Immature natural killer cell (primary cell): Measurements from ENCODE around the gene RBMS1. TPM values are rescaled to one million over a fixed set of nuclear protein-coding genes. Genes with fewer than 3 reads are reported as not detected.

ENCODE experiments used
- DNase-seq, 3 donors: peaks; one replicate each; pipeline ENCODE4 v3.0.0; 2022; ENCODE audit warnings: mixed read lengths in 1 of 3
- H3K27ac Mint-ChIP-seq, 6 donors: one replicate each; pipeline ENCODE4 v1.8.0; 2020; ENCODE audit warnings: mixed read lengths in 6 of 6, mild to moderate bottlenecking in 5 of 6, inconsistent platforms in 4 of 6, moderate library complexity in 3 of 6
- H3K27me3 Mint-ChIP-seq, 3 donors: one replicate each; pipeline ENCODE4 v1.8.0; 2020 to 2021; ENCODE audit warnings: low read depth in 3 of 3, mild to moderate bottlenecking in 3 of 3, mixed read lengths in 3 of 3, moderate library complexity in 3 of 3, inconsistent platforms in 1 of 3
- H3K36me3 Mint-ChIP-seq, 3 donors: one replicate each; pipeline ENCODE4 v1.8.0; 2020; ENCODE audit warnings: mixed read lengths in 3 of 3, inconsistent platforms in 2 of 3, mild to moderate bottlenecking in 2 of 3
- H3K4me1 Mint-ChIP-seq, 2 donors: one replicate each; pipeline ENCODE4 v1.8.0; 2020; ENCODE audit warnings: inconsistent platforms in 2 of 2, mild to moderate bottlenecking in 2 of 2, mixed read lengths in 2 of 2, moderate library complexity in 1 of 2
- H3K4me3 Mint-ChIP-seq, 5 donors: one replicate each; pipeline ENCODE4 v1.8.0; 2020; ENCODE audit warnings: mild to moderate bottlenecking in 5 of 5, mixed read lengths in 5 of 5, inconsistent platforms in 3 of 5, moderate library complexity in 3 of 5
- H3K9me3 Mint-ChIP-seq, 6 donors: one replicate each; pipeline ENCODE4 v1.8.0; 2020; ENCODE audit warnings: mild to moderate bottlenecking in 6 of 6, mixed read lengths in 6 of 6, inconsistent platforms in 4 of 6, moderate library complexity in 3 of 6
- polyA plus RNA-seq, 3 donors: library from polyadenylated mRNA; unstranded; fragments of 300-500 nt; fragmentation: Illumina TruSeq; gene quantifications; one replicate each; pipeline ENCODE4 v1.2.3, GENCODE V29; 2021

The RBMS1 gene
- polyA plus RNA-seq, 3 donors from 2014 or later = 80.0 to 172 (median 81.9) TPM

DNA sequence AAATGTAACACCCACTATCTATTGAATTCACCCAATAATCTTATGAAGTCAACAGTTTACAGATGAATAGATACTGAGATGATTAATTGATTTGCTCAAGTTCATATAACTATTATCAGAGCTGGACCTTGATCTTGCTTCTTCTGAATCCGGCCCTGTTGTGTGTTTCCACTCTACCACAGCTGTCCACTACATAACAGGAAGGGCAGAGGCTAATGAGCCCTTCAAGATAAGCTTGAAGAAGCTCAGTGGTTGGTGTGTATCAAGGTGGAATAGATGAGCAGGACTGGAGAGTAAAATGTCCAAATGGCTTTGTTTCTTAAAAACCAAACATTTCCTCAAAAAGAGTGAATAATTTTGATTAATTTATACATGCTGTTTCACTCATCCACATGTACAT lies 237.1 kb downstream of the RBMS1 start:
- Mint-ChIP-seq H3K4me1 (no peaks in the 10 kb centered on the region), H3K27me3 (peaks cover 0 to 4% (median 0%) of the 10 kb centered on the region in 3 donors), H3K9me3 (no peaks in the 10 kb centered on the region), H3K27ac (no peak overlapping the region), H3K4me3 (no peak overlapping the region), H3K36me3 (peaks cover 0 to under 1% (median 0%) of the 10 kb centered on the region in 3 donors)
- no peak for DNase-seq

DNA sequence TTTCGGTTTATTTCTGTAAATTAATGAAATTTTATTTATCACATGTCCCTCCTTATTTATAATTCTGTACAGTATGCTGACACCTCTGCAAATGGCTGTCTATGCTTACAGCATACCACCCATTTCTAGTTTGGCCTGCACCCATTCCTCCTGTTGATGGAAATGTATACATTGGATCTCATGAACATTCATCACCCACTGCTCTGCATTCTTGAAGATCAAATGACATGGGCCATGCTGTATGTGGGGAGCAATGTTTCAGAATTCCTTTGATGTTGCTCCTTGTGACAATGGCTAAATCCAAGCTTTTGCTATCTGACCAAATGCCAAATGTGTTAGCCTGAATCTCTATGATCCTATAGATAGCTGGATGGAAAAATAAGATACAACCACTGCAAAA lies 238.2 kb downstream of the RBMS1 start:
- no peak overlapping the region for H3K27ac Mint-ChIP-seq
- H3K27me3 Mint-ChIP-seq = peaks cover 0 to 4% (median 1%) of the 10 kb centered on the region in 3 donors
- DNase-seq = no peak
- H3K36me3 Mint-ChIP-seq = no peaks in the 10 kb centered on the region
- H3K4me1 Mint-ChIP-seq = no peaks in the 10 kb centered on the region
- no peaks in the 10 kb centered on the region for H3K9me3 Mint-ChIP-seq
- no peak overlapping the region for H3K4me3 Mint-ChIP-seq

DNA sequence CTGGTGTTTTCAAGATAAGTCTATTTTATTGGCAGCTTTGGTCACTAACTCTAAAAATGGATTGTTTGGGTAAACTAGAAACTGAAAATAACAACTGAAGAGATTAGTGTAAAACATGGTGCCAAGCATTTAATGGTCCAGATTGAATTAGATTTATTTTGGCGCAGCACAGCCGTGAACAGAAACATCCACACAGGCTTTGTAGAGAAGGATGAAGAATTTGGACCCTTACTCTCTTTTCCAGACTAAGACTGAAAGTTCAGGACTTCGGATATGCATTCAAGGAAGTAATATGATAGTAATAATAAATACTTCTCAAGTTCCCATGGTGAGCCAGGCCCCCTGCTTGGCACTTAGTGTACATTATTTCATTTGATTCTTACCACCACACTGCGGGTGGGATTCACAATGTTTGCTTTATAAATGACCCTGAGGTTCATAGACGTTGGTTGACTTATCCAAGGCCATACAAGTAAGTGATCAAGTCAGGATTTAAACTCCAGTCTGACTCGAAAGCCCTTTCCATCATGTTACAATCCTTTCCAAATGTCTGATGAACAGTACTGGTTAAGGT lies 239.3 kb downstream of the RBMS1 start:
- Mint-ChIP-seq H3K27ac (no peak overlapping the region), H3K4me1 (no peaks in the 10 kb centered on the region), H3K9me3 (no peaks in the 10 kb centered on the region), H3K27me3 (peaks cover 0 to 4% (median 1%) of the 10 kb centered on the region in 3 donors), H3K36me3 (no peaks in the 10 kb centered on the region), H3K4me3 (no peak overlapping the region)
- no peak for DNase-seq

DNA sequence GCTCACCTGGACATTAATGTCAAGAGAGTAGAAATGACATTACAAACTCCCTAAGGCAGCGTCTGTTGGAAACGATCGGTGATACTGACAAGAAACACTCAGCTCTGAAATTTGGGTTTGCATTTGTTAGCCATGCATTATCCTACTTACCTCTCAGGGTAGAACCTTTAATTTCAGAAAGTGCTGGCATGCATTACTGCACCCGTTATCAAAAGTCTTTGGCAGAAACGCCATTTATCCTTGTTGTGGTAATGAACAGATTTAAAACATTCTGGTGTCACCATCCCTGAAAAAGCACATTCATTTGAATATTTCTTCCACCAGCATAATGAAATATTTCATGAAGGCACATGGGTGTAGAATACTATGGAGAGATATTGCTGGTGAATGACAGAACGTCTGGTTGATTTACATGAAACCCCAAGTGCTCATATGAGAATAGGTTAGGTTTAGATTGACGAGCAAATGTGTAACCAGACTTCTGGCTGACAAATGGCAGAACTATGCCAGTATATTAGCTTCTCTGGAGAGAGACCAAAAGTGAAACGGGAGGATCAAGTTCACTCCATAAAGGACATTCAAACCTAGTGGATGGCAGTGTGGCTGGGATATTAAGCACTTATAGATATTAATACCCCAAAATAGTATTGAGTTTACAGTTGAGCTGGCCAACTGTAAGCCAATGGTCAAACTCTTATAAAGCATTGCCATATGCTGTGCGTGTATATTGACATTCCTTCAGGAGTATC lies 240.0 kb downstream of the RBMS1 start:
- Mint-ChIP-seq H3K4me3 (no peak overlapping the region), H3K9me3 (no peaks in the 10 kb centered on the region), H3K4me1 (no peaks in the 10 kb centered on the region), H3K36me3 (no peaks in the 10 kb centered on the region), H3K27ac (no peak overlapping the region), H3K27me3 (peaks cover 0 to 5% (median 1%) of the 10 kb centered on the region in 3 donors)
- DNase-seq = no peak

DNA sequence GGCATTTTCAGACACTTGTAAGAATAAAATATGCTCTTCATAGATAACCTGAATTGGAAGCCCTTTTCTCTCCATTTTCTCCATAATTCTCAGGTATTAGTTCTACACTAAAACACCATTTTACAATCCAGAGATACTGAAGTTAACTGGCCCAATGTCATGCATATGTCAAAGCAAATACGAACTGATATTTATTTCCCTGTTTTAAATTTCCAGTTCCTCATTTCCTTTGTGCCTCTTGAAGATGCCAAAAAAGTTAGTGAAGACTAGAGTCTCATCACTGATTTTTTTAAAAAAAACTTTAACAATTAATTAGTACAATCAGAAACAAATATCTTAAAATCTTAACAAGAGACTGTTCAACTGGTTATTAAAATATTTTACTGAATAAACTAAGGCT lies 240.7 kb downstream of the RBMS1 start:
- Mint-ChIP-seq H3K27me3 (peaks cover 0 to 6% (median 3%) of the 10 kb centered on the region in 3 donors), H3K4me3 (no peak overlapping the region), H3K27ac (no peak overlapping the region), H3K36me3 (no peaks in the 10 kb centered on the region), H3K9me3 (no peaks in the 10 kb centered on the region), H3K4me1 (no peaks in the 10 kb centered on the region)
- no peak for DNase-seq

DNA sequence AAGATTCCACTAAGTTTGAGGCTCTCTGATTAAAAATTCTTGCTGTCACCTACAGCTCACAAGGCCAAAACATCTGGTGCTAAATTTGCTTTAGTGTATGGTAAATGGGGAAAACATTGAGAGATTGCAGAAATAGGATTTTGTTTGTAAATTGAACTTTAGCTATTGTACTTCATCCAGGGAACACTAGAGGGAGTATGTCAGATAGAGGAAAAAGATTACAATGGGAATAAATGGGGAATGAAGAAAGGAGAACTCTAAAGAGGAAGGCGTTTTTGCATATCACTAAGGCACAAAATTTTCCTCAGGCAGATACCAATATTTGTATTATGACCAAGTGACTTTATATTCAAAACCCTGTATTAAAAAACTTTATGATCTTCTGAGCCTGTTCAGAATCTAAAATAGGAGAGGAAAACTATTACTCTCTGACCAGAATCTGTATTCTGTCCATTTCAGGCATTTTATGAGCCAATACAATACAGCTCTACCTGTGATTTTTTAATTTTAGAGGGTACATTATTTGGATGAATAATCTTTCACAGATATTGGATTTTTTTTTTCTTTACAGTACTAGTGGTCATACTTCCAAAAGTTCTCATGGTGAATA lies 241.2 kb downstream of the RBMS1 start:
- DNase-seq = no peak

DNA sequence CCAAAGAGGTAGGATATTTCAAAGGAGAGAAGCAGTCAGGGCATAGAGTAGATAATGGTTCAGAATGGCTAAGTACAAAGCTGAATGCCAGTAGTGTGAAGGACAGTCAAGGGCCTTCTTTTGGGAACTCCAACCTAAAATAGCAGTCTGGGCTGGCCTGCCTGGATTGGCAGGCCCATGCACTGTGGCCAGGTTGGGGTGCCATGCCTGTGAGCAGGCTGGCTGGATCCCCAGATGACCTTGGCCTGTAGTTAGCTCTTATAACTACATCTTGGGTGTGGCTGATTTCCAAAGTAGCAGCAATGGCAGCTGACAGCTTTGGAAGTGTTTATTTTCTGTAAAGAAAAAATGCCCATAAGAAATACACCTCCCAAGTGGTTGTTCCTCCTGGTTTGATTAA lies 242.0 kb downstream of the RBMS1 start:
- Mint-ChIP-seq H3K36me3 (no peaks in the 10 kb centered on the region), H3K4me1 (no peaks in the 10 kb centered on the region)

More for the DNA sequence above, 241.2 kb downstream of the RBMS1 start:
- Mint-ChIP-seq H3K36me3 (no peaks in the 10 kb centered on the region), H3K9me3 (no peaks in the 10 kb centered on the region), H3K4me1 (no peaks in the 10 kb centered on the region), H3K27me3 (peaks cover 0 to 6% (median 3%) of the 10 kb centered on the region in 3 donors), H3K4me3 (no peak overlapping the region), H3K27ac (no peak overlapping the region)

DNA sequence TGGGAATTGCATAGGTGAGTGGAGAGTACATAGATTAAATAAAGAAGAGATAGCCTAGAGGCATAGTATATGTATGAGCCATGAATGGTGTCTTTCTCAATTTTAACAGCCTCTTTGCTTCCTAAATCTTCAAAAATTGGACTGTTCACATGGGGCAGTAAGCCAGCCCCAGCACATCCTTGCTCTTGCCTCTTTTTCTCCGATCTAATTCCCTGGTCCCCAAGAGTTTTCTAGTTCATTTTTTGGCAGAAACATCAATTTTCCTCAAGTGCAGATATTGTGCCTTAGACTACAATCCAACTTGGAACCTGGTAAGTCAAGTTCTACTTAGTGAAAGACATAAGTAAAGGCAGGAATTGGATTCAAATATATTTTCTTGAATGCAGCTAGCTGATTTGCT lies 243.7 kb downstream of the RBMS1 start:
- no peaks in the 10 kb centered on the region for H3K9me3 Mint-ChIP-seq
- no peak overlapping the region for H3K27ac Mint-ChIP-seq
- H3K27me3 Mint-ChIP-seq = peaks cover 2 to 3% (median 3%) of the 10 kb centered on the region in 3 donors
- H3K4me1 Mint-ChIP-seq = no peaks in the 10 kb centered on the region
- no peak overlapping the region for H3K4me3 Mint-ChIP-seq
- no peaks in the 10 kb centered on the region for H3K36me3 Mint-ChIP-seq
- no peak for DNase-seq

More for the DNA sequence above, 242.0 kb downstream of the RBMS1 start:
- Mint-ChIP-seq H3K9me3 (no peaks in the 10 kb centered on the region), H3K4me3 (no peak overlapping the region), H3K27me3 (peaks cover 1 to 3% (median 2%) of the 10 kb centered on the region in 3 donors), H3K27ac (no peak overlapping the region)
- no peak for DNase-seq

DNA sequence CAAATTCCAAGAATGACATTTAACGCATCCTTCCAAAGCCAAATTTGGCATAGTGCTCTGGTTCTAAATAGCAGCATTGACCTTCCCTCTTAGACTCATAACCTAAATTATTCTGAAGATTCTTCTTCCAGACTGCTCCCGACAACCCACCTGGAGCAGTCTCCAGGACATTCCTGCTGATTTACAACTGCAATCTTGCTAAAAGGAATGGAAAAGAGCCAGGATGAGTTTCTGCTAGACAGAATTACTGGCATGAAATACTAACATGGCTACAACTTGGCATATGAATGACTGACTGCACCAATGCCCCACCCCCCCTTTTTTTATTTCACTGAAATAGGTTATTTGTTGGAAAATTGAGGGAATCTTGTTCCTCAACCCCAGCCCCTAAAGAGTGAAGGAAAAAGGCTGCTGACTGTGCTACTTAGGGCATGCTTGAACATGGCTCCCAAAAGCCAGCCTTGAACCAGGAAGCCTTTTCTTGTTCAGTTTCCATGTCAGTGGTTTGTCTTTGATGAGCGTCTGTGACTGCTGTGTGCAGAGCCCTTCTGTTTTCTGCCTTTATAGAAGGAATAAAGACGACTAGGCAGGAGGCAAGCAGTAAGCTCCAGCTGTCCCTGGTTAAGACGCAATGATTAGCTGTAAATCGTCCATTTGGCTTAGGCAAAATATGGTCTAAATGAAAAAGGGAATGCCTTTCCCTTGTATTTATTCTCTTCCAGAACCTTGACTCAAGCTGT lies 246.1 kb downstream of the RBMS1 start:
- Mint-ChIP-seq H3K27ac (no peak overlapping the region), H3K4me1 (no peaks in the 10 kb centered on the region), H3K9me3 (no peaks in the 10 kb centered on the region), H3K4me3 (no peak overlapping the region), H3K27me3 (peaks cover 2 to 3% (median 3%) of the 10 kb centered on the region in 3 donors), H3K36me3 (no peaks in the 10 kb centered on the region)
- no peak for DNase-seq

DNA sequence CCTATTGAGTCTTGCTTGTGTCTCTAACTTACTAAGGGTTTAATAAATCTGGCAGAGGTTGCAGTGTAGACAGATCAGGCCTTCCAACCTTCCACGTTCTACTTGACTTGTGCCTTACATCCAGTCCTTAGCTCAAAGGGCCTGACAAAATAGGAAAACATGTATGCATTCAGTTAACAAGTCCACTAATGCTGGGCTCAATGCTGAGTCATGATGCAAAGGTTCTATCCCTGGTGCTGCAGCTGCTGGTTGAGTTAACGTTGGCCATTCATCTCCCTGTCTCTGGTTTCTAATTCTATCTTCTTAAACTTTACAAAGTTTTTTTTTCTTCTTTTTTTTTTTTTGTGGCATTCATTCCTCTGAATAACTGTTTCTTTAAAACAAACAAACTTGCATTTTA lies 247.3 kb downstream of the RBMS1 start:
- no peaks in the 10 kb centered on the region for H3K4me1 Mint-ChIP-seq

DNA sequence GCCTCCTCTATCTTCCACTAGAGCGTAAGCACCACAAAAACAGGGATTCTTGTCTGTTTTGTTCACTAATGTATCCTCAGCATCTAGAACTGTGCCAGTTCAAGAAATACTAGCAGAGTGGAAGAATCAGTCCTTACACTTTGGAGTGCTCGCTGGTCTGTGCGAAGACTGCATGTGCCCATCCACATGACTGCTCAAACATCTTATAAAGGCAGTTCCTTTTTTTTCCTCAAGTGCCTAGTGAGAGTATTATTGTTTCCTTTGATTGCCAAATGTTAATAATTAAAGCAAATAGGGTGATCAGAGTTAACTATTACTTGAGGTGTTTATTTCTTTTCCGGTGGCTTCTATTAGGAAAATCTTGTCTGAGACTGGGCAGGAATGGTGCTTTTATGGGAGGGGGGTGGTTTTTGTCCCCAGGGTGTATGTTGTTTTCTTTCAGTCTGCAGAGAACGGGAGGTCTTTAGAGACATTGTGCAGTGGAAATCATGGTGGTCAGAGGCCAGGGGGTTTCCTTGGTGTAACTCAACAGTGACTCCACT lies 247.9 kb downstream of the RBMS1 start:
- H3K27ac Mint-ChIP-seq = no peak overlapping the region
- H3K4me3 Mint-ChIP-seq = no peak overlapping the region
- no peaks in the 10 kb centered on the region for H3K36me3 Mint-ChIP-seq
- no peaks in the 10 kb centered on the region for H3K4me1 Mint-ChIP-seq
- no peaks in the 10 kb centered on the region for H3K9me3 Mint-ChIP-seq
- H3K27me3 Mint-ChIP-seq = peaks cover 1 to 3% (median 2%) of the 10 kb centered on the region in 3 donors
- DNase-seq = no peak

More for the DNA sequence above, 247.3 kb downstream of the RBMS1 start:
- Mint-ChIP-seq H3K4me3 (no peak overlapping the region), H3K9me3 (no peaks in the 10 kb centered on the region), H3K27ac (no peak overlapping the region), H3K36me3 (no peaks in the 10 kb centered on the region), H3K27me3 (peaks cover 2 to 3% (median 3%) of the 10 kb centered on the region in 3 donors)
- no peak for DNase-seq

DNA sequence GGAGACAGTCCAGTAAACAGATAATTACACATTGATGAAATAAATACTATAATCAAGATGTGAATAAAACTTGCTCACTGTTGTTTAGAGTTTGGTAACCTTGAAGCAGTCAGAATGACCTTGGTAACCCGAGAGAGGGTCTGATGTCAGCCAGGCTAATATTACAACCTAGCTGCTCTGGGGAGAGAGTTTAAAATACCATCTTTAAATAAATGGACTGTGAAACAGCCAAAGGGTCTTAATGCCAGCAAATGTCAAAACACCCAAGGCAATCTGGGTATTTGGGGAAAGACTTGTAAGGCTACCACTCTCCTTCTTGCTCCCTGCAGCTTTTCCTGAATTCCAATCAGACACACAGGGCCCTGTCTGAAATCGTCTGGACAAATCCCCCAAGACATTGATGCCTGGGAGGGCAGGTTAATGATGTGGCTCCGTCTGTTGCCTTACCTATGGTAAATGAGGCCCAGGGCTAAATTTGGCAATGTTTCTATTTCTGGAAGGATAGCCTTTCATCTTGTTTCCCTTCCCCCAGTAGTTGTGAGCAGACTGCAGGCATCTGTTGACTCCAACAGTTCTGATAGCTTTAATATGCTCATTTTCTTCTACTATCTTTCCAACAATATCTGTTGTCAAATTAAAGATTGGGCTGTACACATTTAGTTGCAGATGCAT lies 250.6 kb downstream of the RBMS1 start:
- H3K9me3 Mint-ChIP-seq = no peaks in the 10 kb centered on the region
- H3K27me3 Mint-ChIP-seq = peaks cover under 1 to 4% (median 1%) of the 10 kb centered on the region in 3 donors
- no peaks in the 10 kb centered on the region for H3K36me3 Mint-ChIP-seq
- H3K27ac Mint-ChIP-seq = no peak overlapping the region
- DNase-seq = no peak
- no peaks in the 10 kb centered on the region for H3K4me1 Mint-ChIP-seq
- H3K4me3 Mint-ChIP-seq = no peak overlapping the region
